OCI-M2 (cell line): ENCODE data around the gene TXN.
"Not testable (repeated sequence)": the region's sequence is repeated elsewhere in the genome, so short reads cannot be mapped to it uniquely, and the experiment has no call there.

Experiments used
- DNase-seq: peaks from one replicate; lab custom pipeline; 2025; ENCODE audit not compliant: unreplicated experiment; lab: John Stamatoyannopoulos, UW

The TXN gene

DNA sequence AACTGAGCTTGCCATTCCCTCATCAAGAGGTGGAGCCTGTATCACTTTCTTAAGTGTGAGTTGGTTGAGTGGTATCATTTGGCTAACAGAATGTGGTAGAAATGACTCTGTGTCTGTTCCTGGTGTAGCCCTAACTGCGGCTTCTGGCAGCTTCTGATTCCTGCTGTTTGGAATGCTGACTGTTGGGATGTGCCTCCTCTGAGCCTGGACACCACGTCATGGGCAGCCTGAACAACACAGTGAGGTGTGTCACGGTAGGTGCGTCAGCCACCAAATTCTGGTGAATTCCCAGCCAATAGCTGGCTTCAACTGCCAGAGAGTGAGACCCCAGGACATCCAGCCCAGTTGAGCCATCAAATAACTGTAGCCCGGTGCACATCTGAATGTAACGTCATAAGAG, 42.2 kb downstream of the TXN start:
- DNase-seq = no peak

DNA sequence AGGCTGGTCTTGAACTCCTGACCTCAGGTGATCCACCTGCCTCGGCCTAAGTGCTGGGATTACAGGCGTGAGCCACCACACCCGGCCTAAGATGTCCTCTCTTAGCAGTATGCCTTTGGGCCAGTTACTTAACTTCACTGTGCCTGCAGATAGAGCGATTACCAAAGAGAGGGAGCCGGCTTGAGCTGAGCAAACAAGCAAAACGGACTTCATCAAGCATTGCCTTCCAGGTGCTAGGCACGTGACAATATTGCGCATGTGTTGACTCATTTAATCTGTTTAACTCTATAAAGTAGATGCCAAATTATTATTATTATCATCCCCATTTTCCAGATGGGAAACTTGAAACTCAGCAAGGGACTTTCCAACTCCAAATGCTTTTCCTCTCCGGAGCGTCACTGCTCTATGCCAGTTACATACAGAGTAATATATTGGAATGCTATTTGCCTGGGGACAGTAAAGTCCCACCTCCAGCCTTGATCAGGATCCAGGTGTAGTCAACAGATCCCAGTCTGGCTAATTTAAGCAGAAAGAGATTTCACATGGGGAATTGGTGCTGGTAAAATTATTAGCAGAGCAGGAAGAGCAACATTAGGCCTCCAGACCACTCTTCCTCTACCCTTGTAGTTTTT, 42.8 kb downstream of the TXN start:
- DNase-seq = no peak

GRCh38 chr9:110208031-110208430, 48.3 kb downstream of the TXN start, which contains the start of gene C9orf152:
Gene C9orf152 (minus strand): TSS chr9:110208159. CDS start chr9:110207579, 580 bp downstream.
- no peak for DNase-seq

DNA sequence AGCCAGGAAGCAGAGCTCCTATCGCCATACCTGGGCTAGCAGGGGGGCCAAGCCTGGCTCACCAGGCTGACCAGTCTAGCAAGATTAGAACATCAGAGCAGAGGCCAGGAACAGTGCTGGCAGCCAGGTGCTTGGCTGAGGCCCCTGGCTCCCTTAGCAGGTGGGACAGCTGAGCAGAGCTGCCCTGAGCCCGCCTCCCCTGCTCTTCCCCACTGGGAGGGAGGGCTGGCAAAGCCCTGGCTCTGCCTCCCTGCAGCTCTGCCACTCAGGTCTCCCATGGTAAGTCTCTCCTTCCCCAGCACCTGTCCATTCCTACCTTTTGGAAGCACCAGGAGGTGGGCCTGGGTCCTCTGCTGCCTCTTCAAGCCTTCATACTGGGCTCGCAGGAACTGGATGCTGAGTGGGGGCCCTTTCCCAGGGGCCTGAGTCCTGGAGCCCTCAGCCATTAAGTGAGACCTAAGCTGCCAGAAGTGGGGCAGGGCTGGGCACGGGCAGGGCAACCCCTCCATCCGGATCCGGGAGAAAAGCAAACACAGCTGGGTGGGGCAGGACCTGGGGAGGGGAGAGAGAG, 49.2 kb downstream of the TXN start:
- no peak for DNase-seq

DNA sequence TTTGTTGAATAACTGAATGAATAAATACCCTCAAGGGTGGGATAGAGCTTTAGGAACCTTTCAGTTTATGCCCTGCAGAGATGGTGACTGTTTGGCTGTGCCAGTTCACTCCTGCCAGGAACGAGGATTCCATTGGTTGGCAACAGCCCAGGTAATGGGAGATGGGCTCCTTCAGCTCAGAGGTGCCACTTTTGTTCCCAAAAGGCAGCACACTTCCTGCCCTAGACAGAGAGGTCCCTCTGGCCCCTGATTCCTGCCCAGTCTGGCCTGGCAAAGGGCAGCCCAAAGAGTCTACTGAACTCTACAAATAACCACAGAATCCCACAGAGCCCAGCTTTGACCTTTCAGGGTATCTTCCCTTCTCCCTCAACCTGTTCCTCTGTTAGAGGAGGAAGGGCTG, 49.9 kb downstream of the TXN start:
- DNase-seq = no peak

DNA sequence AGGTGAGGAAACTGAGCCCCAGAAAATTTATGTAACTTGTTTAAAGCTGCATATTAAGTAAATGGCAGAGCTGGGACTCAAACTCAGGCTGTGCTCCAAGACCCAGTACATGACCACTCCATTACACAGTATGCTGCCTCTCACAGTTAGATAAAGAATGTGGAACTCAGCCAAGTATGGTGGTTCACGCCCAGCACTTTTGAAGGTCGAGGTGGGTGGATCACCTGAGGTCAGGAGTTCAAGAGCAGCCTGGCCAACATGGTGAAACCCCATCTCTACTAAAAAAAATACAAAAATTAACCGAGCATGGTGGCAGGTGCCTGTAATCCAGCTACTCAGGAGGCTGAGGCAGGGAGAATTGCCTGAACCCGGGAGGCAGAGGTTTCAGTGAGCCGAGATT, 50.7 kb downstream of the TXN start:
- not testable (repeated sequence) for DNase-seq

GRCh38 chr9:110202232-110202631, 54.1 kb downstream of the TXN start:
- DNase-seq = no peak

DNA sequence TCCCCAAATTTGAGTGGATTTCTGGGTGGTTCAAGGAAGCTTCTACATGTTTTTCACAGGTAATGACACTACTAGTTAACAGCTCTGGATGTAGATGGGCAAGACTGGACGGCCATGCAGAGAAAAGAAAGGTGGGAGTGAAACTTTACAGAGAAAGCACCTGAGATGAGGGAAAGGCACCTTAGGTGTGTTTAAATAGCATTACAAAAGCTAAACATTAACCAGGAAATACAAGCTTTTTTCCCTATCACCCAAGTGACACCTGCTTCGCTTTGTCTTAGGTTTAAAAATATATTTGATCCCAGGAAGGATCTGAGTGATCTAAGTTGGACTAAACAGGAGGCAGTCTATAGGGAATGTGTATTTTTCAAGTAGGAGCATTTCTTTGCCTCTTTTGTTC, 56.7 kb downstream of the TXN start:
- DNase-seq = no peak

DNA sequence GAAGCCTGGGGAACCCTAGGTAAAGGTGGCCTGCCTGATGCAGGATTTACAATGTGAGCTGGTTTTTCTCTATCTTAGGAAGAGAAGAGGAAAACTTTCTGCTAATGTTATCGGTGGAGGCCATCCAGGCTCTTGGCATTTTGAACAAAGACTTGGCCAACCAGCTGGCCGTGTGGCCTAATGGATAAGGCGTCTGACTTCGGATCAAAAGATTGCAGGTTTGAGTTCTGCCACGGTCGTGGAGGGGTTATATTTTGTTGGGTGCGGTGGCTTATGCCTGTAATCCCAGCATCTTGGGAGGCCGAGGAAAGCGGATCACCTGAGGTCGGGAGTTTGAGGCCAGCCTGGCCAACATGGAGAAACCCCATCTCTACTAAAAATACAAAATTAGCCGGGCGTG, 58.0 kb downstream of the TXN start:
- no peak for DNase-seq

DNA sequence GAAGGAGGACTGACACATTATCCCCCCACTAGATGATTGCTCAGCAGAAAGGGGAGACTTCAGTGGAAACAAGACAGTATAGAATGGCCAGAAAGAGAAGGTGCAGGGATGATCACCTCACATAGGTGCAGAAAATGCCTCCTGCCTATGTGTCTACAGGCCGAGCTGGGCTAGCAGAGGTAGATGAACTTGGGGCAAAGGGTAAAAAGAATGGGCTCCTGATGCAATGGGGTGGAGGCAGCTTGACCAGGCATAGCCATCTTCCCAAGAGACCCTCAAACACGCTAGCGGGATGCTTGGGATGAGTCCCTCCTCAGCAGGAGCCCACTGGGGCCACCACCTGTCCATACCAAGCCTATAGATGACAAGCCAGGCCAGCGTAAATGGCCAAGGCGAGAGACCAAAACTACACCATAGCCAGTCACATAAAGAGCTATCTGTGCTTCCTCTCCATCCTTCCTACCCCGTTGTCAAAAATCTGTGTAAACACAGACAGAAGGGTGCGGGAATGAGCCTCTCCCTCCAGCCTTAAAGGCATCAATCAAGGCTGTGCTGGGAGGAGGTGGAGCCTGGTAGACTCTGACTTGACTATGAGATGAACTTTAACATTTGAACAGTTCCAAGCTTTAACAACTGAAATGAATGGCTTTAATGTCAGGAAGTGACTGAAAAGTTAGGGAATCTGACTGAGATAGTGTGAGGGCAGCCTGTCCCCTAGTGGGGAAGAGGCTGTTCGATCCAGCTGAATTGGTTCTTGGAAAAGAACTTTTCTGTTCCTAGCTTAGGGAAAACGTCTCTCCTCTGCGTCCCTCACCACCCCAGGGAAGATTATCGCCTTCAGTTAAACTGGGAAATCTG, 58.7 kb downstream of the TXN start:
- DNase-seq = no peak

DNA sequence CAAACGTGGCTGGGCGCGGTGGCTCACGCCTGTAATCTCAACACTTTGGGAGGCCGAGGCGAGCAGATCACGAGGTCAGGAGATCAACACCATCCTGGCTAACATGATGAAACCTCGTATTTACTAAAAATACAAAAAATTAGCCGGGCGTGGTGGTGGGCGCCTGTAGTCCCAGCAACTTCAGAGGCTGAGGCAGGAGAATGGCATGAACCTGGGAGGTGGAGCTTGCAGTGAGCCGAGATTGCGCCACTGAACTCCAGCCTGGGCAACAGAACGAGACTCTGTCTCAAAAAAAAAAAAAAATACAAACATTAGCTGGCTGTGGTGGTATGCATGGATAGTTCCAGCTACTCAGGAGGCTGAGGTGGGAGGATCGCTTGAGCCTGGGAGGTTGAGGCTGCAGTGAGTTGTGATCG, 60.2 kb downstream of the TXN start:
- not testable (repeated sequence) for DNase-seq
